Stimulated activated naive CD8-positive, alpha-beta T cell treated with anti-CD3 and anti-CD28 coated beads, Interleukin-15, Interleukin-2, amounts not matched to agents 100 U/mL and 50 U/mL, for 24 hours (primary cell): Measurements from ENCODE around the gene TASL.
"Not testable (repeated sequence)": the region's sequence is repeated elsewhere in the genome, so short reads cannot be mapped to it uniquely, and the experiment has no call there.

ENCODE experiments used
- ATAC-seq: fragments of 150-1000 bp; cut with Tn5 transposase; one replicate; pipeline ENCODE4 v1.10.0; 2021
- DNase-seq: peaks from one replicate; pipeline ENCODE4 v3.0.0; 2021

The TASL gene

DNA sequence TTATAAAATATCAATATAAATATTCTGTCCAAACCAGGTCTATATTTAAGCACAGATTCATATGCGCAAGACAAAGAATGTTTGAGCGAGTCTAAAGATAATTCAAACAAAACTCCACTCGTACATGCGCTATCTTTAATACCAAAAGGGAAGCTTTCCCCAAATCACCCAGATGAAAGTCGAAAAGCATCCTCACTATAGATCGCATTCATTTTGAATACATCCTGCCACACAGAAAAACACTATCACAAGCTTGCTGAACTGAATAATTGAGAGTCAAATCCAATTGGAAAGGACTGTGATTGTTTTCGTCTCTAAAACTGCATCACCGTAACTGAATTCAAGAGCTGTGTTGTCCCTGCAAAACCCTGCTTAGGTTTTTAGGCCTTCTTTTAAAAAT lies 685 bp downstream of the TASL start:
- DNase-seq = no peak
- no peak for ATAC-seq

DNA sequence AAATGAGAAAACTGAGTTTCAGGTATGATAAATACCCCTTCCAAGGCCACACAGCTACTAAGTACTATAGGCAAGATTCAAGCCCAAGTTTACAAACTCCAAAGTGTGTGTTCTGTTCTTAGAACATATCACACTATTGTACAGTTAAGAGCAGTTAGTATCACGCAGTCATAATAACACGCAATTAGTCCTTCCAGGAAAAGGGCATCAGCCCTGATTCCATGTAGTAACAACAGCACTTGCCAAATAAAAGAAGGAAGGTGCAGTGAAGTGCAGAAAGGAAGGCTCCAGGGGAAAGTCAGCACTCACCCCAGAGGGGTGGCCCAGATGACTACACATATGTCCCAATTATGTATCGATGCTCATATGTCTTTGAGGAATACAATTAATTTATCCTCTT lies 4.4 kb downstream of the TASL start:
- ATAC-seq = no peak
- no peak for DNase-seq

DNA sequence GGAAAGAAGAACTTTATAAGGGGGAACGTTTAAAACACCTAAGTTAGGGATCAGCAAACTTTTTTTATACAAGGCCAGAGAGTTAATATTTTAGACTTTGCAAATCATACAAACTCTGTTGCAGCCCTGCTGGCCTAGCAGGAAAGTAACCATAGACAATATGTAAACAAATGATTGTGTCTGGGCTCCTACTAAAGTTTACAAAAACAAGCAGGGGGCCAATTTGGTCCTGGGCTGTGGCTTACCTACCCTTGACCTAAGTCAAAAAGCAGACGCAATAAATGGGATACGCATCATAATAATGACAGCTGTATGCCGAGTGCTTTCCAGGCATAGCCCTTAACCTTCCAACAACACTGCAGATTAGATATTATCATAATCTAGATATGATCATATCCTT lies 4.9 kb downstream of the TASL start:
- DNase-seq (no peak), ATAC-seq (no peak)

DNA sequence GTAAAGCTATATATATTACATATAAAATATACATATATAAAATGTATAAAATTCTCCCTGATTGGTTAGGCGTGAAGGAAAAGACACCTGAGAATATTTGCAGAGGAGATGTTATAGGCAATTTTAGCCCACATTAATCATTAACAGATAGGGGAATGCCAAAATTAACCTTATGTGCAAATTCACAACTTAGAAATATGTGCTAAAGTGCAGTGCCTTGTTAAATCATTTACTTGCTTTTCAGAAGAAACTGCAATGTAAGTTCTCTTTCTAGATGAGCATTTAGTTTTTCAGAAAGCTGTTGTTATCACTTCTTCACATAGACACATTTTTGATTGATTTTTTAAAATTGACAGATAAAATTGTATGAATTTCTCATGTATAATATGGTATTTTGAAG lies 5.6 kb downstream of the TASL start:
- no peak for DNase-seq
- no peak for ATAC-seq

DNA sequence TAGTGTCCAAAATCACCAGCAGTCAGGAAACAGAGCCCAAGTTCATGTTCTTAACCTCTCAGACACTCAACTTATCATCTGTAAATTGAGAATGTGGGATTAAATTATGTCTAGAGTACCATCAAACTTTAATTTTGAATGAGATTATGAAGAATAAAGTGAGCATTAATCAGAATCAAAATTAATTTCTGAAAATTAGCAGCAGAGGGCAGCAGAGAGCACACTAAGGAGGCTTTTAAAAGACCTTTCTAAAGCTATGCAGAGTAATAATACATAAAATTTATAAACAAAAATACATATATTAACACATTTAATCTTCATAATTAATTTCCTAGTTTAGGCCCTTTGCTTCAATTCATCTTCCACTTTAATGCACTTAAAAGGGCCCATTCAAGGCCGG lies 7.1 kb downstream of the TASL start:
- ATAC-seq (no peak), DNase-seq (no peak)

DNA sequence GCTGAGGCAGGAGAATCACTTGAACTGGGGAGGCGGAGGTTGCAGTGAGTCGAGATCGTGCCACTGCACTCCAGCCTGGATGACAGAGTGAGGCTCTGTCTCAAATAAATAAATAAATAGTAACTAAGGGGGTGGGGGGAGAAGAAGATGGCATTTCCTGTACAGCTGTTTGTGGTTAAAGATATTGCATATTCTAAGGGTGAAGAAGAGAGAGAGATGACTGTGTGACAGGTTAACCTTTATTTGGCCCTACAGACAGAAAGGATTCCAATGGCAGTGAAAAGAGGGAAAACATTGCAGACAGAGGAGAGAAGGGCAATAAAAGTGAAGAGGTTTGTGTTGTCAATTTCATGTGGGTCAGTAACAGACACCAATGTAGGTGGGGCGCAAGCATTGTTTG lies 9.4 kb downstream of the TASL start:
- no peak for DNase-seq
- ATAC-seq = no peak

DNA sequence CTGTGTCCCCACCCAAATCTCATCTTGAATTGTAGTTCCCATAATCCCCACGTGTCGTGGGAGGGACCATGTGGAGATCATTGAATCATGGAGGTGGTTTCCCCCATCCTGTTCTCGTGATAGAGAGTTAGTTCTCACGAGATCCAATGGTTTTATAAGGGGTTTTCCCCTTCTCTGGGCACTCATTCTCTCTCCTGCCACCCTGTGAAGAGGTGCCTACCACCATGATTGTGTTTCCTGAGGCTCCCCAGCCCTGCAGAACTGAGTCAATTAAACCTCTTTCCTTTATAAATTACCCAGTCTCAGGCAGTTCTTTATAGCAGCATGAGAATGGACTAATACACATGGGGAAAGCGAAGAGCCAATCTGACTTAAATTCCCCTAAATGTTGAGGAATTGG lies 14.5 kb downstream of the TASL start:
- DNase-seq, ATAC-seq: not testable (repeated sequence)

DNA sequence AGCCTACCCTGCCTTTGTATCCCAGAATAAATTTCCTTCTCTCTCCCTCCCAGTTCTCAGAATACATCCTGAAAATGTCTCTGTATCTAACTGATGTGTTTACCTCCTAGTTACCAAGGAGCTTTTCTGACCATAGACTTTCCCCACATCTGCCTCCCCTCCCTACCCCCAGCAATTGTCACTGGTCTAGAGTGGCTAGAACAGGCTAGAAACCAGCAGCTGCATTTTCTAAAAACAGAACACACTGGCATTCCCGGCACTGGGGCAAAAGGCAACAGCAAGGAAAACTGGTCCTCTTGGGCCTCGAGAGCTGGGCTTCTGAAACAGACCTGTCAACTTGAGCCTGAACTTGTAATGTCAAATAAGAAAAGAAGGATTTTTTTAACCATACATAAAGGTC lies 16.4 kb downstream of the TASL start:
- no peak for DNase-seq
- ATAC-seq = no peak

DNA sequence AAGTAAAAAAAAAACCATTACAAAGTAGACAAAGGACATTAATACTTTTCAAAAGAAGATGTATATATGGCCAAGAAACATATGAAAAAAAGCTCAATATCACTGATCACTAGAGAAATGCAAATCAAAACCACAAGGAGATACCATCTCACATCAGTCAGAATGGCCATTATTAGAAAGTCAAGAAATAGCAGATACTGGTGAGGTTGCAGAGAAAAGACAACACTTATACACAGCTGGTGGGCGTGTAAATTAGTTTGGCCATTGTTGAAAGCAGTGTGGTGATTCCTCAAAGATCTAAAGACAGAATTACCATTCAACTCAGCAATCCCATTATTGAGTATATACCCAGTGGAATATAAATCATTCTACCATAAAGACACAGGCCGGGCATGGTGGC lies 39.3 kb downstream of the TASL start:
- no peak for ATAC-seq

DNA sequence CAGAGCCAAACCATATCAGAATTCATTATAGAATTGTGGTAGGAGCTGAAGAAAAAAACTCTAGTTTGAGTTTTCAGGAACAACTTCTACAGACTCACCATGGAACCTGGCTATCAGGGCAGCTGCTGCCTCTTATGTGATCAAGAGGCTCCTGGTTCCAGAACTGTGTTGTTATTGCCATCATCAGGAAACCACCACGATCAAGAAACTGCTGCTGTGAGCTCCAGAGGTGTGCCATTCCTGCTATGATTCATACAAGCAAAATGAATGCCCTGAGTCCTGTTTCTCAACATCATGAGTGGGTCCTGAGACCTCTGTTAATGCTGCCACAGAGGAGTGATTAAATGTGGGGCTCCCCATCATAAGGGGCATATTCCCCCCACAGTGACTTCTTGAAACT lies 43.7 kb downstream of the TASL start:
- no peak for ATAC-seq
- no peak for DNase-seq

More for the DNA sequence above, 39.3 kb downstream of the TASL start:
- DNase-seq = no peak

DNA sequence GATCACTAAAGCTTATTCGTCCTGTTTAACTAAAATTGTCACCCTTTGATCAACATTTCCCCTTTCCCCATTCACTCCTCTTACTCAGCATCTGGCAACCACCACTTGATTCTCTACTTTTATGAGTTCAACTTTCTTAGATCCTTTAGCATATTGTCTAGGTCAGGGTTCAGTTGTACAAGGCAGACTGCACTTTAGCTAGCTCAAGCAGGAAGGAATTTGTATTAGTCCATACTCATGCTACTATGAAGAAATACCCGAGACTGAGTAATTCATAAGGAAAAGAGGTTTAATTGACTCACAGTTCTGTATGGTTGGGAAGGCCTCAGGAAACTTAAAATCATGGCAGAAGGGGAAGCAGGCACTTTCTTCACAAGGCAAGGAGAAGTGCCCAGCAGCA lies 44.3 kb downstream of the TASL start:
- DNase-seq = no peak
- no peak for ATAC-seq

DNA sequence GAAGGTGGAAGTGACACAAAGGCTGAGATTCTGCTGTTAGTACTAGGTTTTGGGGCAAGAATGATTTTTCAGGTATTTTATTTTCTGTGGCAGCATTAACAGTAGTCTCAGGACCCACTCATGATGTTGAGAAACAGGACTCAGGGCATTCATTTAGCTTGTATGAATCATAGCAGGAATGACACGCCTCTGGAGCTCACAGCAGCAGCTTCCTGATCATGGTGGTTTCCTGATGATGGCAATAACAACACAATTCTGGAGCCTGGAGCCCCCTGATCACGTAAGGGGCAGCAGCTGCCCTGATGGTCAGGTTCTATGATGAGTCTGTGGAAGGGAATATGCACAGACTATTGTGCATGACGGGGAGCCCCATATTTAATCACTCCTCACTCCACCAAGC lies 47.0 kb downstream of the TASL start:
- ATAC-seq = no peak

DNA sequence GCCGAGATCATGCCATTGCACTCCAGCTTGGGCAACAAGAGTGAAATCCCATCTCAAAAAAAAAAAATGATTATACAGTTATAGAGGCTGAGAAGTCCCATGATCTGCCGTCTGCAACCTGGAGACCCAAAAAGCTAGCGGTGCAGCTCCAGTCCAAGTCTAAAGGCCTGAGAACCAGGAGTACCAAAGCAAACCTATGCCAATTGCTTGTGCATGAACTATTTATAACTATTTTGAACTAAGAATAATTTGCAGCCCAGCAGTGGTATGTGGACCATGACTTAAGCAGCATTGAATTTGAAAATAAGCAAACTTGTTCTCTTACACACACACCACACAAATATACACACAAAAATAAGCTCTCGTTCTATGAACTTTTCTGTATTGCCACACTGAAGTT lies 51.8 kb downstream of the TASL start:
- no peak for ATAC-seq
- no peak for DNase-seq

More for the DNA sequence above, 47.0 kb downstream of the TASL start:
- DNase-seq = no peak

DNA sequence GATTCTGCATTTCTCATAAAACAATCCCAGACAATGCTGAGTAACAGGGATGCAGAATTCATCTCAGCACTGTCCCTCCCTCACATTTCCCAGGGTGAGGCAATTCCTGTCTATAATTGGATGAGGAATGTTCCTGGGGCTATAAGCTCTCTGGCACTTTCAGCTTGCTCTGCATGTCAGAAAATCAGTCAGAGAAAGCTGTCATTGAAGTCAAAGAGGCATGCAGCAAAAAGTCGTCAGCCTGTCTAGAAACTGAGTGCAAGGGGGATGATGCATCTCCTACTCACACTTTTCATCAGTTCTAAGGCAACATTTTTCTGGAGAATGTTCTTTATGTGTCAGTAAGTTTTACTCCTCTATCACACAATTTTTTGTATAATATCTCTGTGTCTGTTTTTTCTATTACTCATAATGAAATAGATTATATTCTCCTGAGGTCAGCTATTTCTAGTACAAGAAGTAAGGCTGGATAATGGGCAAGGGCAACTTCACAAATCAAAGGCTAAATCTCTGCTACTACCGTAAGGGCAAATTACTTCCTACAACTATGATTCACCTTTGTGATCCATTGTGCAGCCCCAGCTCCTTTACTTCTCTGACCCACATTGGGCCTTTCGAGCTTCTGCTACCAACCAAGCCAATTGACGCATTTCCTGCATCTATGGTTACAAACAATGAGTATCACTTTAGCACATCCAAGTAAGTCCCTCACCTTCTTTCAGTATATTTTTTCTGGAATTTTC lies 56.0 kb downstream of the TASL start:
- ATAC-seq = no peak
- no peak for DNase-seq

DNA sequence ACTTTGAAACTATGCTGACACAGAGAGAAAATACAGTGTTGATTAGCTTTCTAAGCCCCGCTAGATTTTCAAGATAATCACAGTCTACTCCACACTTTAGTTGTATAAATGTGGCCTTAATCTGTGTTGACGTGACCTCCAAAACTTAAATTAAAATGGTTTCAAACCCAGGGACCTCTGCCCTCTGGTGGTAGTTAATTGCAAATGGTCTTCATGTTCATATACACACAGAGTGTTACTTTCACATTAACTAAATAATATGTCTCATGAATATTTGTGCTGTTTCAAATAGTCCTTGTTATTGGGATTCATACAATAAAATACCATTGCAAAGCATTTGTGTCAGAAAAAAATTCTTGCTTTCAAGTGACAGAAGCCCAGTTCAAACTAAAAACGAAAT lies 64.3 kb downstream of the TASL start:
- DNase-seq (no peak), ATAC-seq (no peak)
